GM12878 (cell line): ENCODE measurements around the gene SRSF11. TPM values are rescaled to one million over a fixed set of nuclear protein-coding genes. Genes with fewer than 3 reads are reported as not detected.
"Not testable (repeated sequence)": the region's sequence is repeated elsewhere in the genome, so short reads cannot be mapped to it uniquely, and the experiment has no call there.

Experiments used
- ATAC-seq: fragments of 200-7000 bp; cut with Tn5 transposase; 3 replicates; pipeline ENCODE4 v1.9.1; 2020; ENCODE audit warnings: mild to moderate bottlenecking, moderate library complexity
- BruUV-seq: library from RNA; stranded (reverse); fragments of 400-500 nt; replicated peaks from 2 replicates; lab custom pipeline; 2021; lab: Mats Ljungman, UMichigan
- CTCF ChIA-PET: fragments of 300-600 bp; sonication (Branson Sonifier 250); formaldehyde crosslinking; extraction: SDS; loops from one replicate; lab custom pipeline; 2021; ENCODE audit warnings: inconsistent platforms; lab: Yijun Ruan, JAX
- POLR2A ChIA-PET: fragments of 350-600 bp; formaldehyde crosslinking; extraction: SDS; loops from one replicate; lab custom pipeline; 2021; ENCODE audit warnings: inconsistent platforms; lab: Charles Lee
- RAD21 ChIA-PET: fragments of 300-600 bp; sonication (Branson Sonifier 250); formaldehyde crosslinking; loops from one replicate; lab custom pipeline; 2023; ENCODE audit warnings: antibody characterized with exemption; ENCODE audit not compliant: unreplicated experiment; lab: Charles Lee
- SMC1A ChIA-PET: fragments of 300-600 bp; sonication (Branson Sonifier 250); formaldehyde crosslinking; loops from one replicate; lab custom pipeline; 2023; ENCODE audit not compliant: unreplicated experiment, uncharacterized antibody; lab: Charles Lee
- DNase-seq: peaks from one replicate; pipeline ENCODE4 v3.0.0-alpha.2; 2011; ENCODE audit warnings: low read depth, low spot score
- FAIRE-seq: peaks from 3 replicates; lab custom pipeline; 2011; peaks lifted over from hg19 to GRCh38; lab: Jason Lieb, UNC
- H2AFZ ChIP-seq: 2 replicates; pipeline ENCODE4 v1.6.0; 2011; ENCODE audit warnings: low read depth, low read length, control low read depth; ENCODE audit not compliant: control insufficient read depth
- H3K27ac ChIP-seq: 2 replicates; pipeline ENCODE4 v1.5.1; 2011; ENCODE audit warnings: control low read depth; ENCODE audit not compliant: control insufficient read depth, insufficient read depth
- H3K27me3 ChIP-seq, 2 experiments: replicated peaks in 1 of 2; 2 replicates each; pipeline versions ENCODE4 v1.6.0 to v1.6.1; 2011; ENCODE audit warnings: low read length in 1 of 2; ENCODE audit not compliant: control insufficient read depth in 2 of 2, insufficient read depth in 2 of 2
- H3K36me3 ChIP-seq, 2 experiments: 2 replicates each; pipeline ENCODE4 v1.5.1; 2011; ENCODE audit warnings: low read length in 1 of 2; ENCODE audit not compliant: control insufficient read depth in 2 of 2, insufficient read depth in 2 of 2
- H3K4me1 ChIP-seq: 2 replicates; pipeline ENCODE4 v1.6.1; 2011; ENCODE audit warnings: mild to moderate bottlenecking, low read length, moderate library complexity, mixed read lengths; ENCODE audit not compliant: control insufficient read depth, insufficient read depth
- H3K4me2 ChIP-seq: 2 replicates; pipeline ENCODE4 v1.6.0; 2011; ENCODE audit warnings: control low read depth; ENCODE audit not compliant: control insufficient read depth, insufficient read depth
- H3K4me3 ChIP-seq: fragments of 200-600 bp; sonication (generic); 2 replicates; pipeline ENCODE4 v1.5.1; 2016
- H3K79me2 ChIP-seq: 2 replicates; pipeline ENCODE4 v1.6.0; 2011; ENCODE audit warnings: low read length; ENCODE audit not compliant: control insufficient read depth, insufficient read depth
- H3K9ac ChIP-seq: 2 replicates; pipeline ENCODE4 v1.8.0; 2011; ENCODE audit warnings: low read length, control low read depth, mixed read lengths; ENCODE audit not compliant: control insufficient read depth, insufficient read depth
- H3K9me3 ChIP-seq: replicated peaks from 3 replicates; pipeline ENCODE4 v1.5.1; 2011; ENCODE audit warnings: mild to moderate bottlenecking, low read length; ENCODE audit not compliant: control insufficient read depth, insufficient read depth
- H4K20me1 ChIP-seq: 2 replicates; pipeline ENCODE4 v1.6.0; 2011; ENCODE audit not compliant: control insufficient read depth, insufficient read depth
- SIN3A ChIP-seq: IDR thresholded peaks from 2 replicates; pipeline ENCODE4 v1.6.1; 2012; ENCODE audit warnings: low read depth, low read length, improper control_type of control experiment
- YY1 ChIP-seq: IDR thresholded peaks from 2 replicates; pipeline ENCODE4 v1.6.1; 2011; ENCODE audit warnings: low read depth, mild to moderate bottlenecking, low read length
- WGBS: methylation state at CpG from one replicate; pipeline ENCODE4 v1.1.6; 2016; ENCODE audit warnings: low lambda C conversion rate; ENCODE audit not compliant: insufficient replicate concordance, insufficient coverage; ENCODE audit errors: missing lambda C conversion rate; 5-methylcytosine and 5-hydroxymethylcytosine counted together
- in situ Hi-C: fragments of 300-500 bp; cut with MboI; formaldehyde crosslinking; loops from 9 replicates; pipeline ENCODE4 v1.14.3; 2018; ENCODE audit warnings: mixed read lengths
- intact Hi-C: fragments of 100-400 bp; cut with micrococcal nuclease; formaldehyde crosslinking; loops from one replicate; pipeline ENCODE4 v1.14.2; 2022; ENCODE audit not compliant: unreplicated experiment
- polyA plus RNA-seq, 11 experiments: library from polyadenylated mRNA; depleted of rRNA in 4 of 11; unstranded in 6 of 11; stranded (reverse) in 5 of 11; fragments of >200 nt; fragmentation: Nextera tagmentation in 4 of 11; fragmentation: Illumina TruSeq in 1 of 11; extraction: Ambion mirVana in 4 of 11; extraction: Trizol in 1 of 11; gene quantifications; 1 replicate in 1 of 11; 2 replicates in 10 of 11; pipeline versions ENCODE4 v1.2.1 to v1.2.3, GENCODE V29; 2011 to 2016; ENCODE audit warnings: inconsistent platforms in 2 of 11, missing spikeins in 2 of 11, low read depth in 1 of 11
- total RNA-seq, 4 experiments: library from RNA; depleted of rRNA in 3 of 4; stranded (reverse); fragments of >200 nt in 3 of 4; fragmentation: Illumina TruSeq in 1 of 4; extraction: Trizol in 1 of 4; gene quantifications; 2 replicates each; pipeline versions ENCODE4 v1.2.1 to v1.2.3, GENCODE V29; 2013 to 2021
- TF ChIP-seq, protein P1 (sequence below): fragments of 450-650 bp; IDR thresholded peaks from 2 replicates; pipeline ENCODE4 v1.6.1; 2016; ENCODE audit warnings: mild to moderate bottlenecking
- TF ChIP-seq, protein P2 (sequence below): fragments of 150-350 bp; IDR thresholded peaks from 2 replicates; pipeline ENCODE4 v1.6.1; 2014; ENCODE audit warnings: mild to moderate bottlenecking, low read depth, low read length
- TF ChIP-seq, protein P3 (sequence below): fragments of 450-650 bp; IDR thresholded peaks from 2 replicates; pipeline ENCODE4 v1.6.1; 2018; ENCODE audit warnings: borderline replicate concordance, mild to moderate bottlenecking; ENCODE audit not compliant: partially characterized antibody

Gene SRSF11
- total and polyA plus RNA-seq, 10 of the 15 experiments (the other 5 are each of a cell fraction or from before 2014, with no cell fraction given), result 83.0 to 424 (median 207) TPM

DNA sequence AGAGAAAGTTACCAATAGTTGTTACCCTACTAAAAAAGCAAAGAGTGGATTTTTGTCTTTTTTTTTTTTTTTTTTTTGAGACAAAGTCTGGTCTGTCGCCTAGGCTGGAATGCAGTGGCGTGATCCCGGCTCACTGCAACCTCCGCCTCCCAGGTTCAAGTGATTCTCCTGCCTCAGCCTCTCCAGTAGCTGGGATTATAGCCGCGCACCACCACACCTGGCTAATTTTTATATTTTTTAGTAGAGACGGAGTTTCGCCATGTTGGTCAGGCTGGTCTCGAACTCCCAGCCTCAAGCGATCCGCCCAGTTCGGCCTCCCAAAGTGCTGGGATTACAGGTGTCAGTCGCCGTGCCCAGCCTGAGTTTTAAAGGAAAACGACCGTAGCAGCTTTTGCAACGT is 14.3 kb upstream of the SRSF11 start:
- H3K27me3 ChIP-seq, FAIRE-seq, in situ Hi-C loops, H4K20me1 ChIP-seq, H3K36me3 ChIP-seq, DNase-seq, H2AFZ ChIP-seq, BruUV-seq, H3K27ac ChIP-seq, H3K9me3 ChIP-seq, ATAC-seq: not testable (repeated sequence)
- ChIA-PET RAD21 (interaction anchor here (0.8 kb wide), 1 partner anchor 147 kb away, joined by 3 read pairs; the partner anchor contains the start of gene ANKRD13C), POLR2A (interaction anchor here (3.3 kb wide), 1 partner anchor 14 kb away, joined by 21 read pairs; the partner anchor contains the start of gene SRSF11), SMC1A (interaction anchor here (0.6 to 5.5 kb wide), 9 partner anchors 8 to 867 kb away, joined by 3 to 31 read pairs (median 4); partner anchors contain the start of gene SRSF11), CTCF (interaction anchor here (0.9 to 1.7 kb wide), 3 partner anchors 10 to 204 kb away, joined by 3 to 14 read pairs (median 5); partner anchors contain the start of genes CTH and SRSF11)
- 94% methylated on average over 13 of the region's 17 CpGs for WGBS
- H3K9ac ChIP-seq, result peak overlapping the region; percentile 83
- TF ChIP-seq, protein P1, sequence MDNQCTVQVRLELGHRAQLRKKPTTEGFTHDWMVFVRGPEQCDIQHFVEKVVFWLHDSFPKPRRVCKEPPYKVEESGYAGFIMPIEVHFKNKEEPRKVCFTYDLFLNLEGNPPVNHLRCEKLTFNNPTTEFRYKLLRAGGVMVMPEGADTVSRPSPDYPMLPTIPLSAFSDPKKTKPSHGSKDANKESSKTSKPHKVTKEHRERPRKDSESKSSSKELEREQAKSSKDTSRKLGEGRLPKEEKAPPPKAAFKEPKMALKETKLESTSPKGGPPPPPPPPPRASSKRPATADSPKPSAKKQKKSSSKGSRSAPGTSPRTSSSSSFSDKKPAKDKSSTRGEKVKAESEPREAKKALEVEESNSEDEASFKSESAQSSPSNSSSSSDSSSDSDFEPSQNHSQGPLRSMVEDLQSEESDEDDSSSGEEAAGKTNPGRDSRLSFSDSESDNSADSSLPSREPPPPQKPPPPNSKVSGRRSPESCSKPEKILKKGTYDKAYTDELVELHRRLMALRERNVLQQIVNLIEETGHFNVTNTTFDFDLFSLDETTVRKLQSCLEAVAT, result peak; percentile 77
- intact Hi-C loops, result loop anchor here (5.0 to 10.0 kb wide), 2 partner anchors 145 to 208 kb away; partner anchors contain the start of genes ANKRD13C and CTH
- peak overlapping the region; percentile 83 for H3K4me3 ChIP-seq
- peaks cover 96% of the 10 kb centered on the region for H3K79me2 ChIP-seq
- peaks cover 11% of the 10 kb centered on the region for H3K4me1 ChIP-seq
- peak overlapping the region; percentile 40; the same call in 1 of the 2 replicates for H3K4me2 ChIP-seq

DNA sequence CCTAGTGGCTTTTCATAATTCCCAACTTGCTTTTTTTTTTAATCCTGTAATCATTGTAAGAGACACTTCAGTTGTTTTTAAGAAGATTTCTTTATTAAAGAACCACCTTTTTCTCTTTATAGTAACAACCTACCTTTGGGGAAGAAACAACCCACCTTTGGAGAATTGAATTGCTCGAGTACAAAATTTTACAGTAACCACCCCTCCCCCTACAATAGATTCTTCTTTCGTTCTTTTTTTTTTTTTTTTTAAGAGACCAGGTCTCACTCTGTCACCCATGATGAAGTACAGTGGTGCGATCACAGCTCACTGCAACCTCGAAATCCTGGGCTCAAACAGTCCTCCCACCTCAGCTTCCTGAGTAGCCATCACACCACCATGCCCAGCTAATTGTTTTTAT is 13.7 kb upstream of the SRSF11 start:
- H3K79me2 ChIP-seq, result peaks cover 95% of the 10 kb centered on the region
- intact Hi-C loops (loop anchor here (5.0 to 10.0 kb wide), 2 partner anchors 145 to 207 kb away; partner anchors contain the start of genes ANKRD13C and CTH), in situ Hi-C loops (no loop called here)
- BruUV-seq, result no TSS peak
- ChIA-PET SMC1A (interaction anchor here (0.6 to 5.5 kb wide), 2 partner anchors 13 to 14 kb away, joined by 3 to 31 read pairs; partner anchors contain the start of gene SRSF11), RAD21 (interaction anchor here (1.4 kb wide), 1 partner anchor 147 kb away, joined by 5 read pairs; the partner anchor contains the start of gene ANKRD13C), POLR2A (no interaction called here), CTCF (no interaction called here)
- no peaks in the 10 kb centered on the region for H3K36me3 ChIP-seq
- H2AFZ ChIP-seq, result no peak overlapping the region
- no peaks in the 10 kb centered on the region for H4K20me1 ChIP-seq
- DNase-seq, result no peak
- WGBS, result 82% methylated on average over 4 of the region's 4 CpGs
- no peaks in the 10 kb centered on the region for H3K9me3 ChIP-seq
- peaks cover 11% of the 10 kb centered on the region for H3K4me1 ChIP-seq
- H3K4me3 ChIP-seq, result peak overlapping the region; percentile 83; the same call in 1 of the 2 replicates
- no peak for FAIRE-seq
- H3K9ac ChIP-seq, result 0 out of 2 replicates have a peak overlapping the region, but pooled peaks have one; percentile 3
- peak overlapping the region; percentile 40 for H3K4me2 ChIP-seq
- H3K27me3 ChIP-seq, result no peaks in the 10 kb centered on the region
- no peak overlapping the region for H3K27ac ChIP-seq
- no peak for ATAC-seq
- TF ChIP-seq, protein P2, sequence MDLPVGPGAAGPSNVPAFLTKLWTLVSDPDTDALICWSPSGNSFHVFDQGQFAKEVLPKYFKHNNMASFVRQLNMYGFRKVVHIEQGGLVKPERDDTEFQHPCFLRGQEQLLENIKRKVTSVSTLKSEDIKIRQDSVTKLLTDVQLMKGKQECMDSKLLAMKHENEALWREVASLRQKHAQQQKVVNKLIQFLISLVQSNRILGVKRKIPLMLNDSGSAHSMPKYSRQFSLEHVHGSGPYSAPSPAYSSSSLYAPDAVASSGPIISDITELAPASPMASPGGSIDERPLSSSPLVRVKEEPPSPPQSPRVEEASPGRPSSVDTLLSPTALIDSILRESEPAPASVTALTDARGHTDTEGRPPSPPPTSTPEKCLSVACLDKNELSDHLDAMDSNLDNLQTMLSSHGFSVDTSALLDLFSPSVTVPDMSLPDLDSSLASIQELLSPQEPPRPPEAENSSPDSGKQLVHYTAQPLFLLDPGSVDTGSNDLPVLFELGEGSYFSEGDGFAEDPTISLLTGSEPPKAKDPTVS, result no peak
- TF ChIP-seq, protein P3, sequence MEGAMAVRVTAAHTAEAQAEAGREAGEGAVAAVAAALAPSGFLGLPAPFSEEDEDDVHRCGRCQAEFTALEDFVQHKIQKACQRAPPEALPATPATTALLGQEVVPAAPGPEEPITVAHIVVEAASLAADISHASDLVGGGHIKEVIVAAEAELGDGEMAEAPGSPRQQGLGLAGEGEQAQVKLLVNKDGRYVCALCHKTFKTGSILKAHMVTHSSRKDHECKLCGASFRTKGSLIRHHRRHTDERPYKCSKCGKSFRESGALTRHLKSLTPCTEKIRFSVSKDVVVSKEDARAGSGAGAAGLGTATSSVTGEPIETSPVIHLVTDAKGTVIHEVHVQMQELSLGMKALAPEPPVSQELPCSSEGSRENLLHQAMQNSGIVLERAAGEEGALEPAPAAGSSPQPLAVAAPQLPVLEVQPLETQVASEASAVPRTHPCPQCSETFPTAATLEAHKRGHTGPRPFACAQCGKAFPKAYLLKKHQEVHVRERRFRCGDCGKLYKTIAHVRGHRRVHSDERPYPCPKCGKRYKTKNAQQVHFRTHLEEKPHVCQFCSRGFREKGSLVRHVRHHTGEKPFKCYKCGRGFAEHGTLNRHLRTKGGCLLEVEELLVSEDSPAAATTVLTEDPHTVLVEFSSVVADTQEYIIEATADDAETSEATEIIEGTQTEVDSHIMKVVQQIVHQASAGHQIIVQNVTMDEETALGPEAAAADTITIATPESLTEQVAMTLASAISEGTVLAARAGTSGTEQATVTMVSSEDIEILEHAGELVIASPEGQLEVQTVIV, result no peak
- TF ChIP-seq YY1 (no peak), SIN3A (no peak)
